Kidney glomerular epithelial cell (primary cell): ENCODE data around the gene CDC37.
"Not testable (repeated sequence)": the region's sequence is repeated elsewhere in the genome, so short reads cannot be mapped to it uniquely, and the experiment has no call there.

ENCODE experiments used
- DNase-seq: peaks from one replicate; lab custom pipeline; 2025; lab: John Stamatoyannopoulos, UW

CDC37 gene

DNA sequence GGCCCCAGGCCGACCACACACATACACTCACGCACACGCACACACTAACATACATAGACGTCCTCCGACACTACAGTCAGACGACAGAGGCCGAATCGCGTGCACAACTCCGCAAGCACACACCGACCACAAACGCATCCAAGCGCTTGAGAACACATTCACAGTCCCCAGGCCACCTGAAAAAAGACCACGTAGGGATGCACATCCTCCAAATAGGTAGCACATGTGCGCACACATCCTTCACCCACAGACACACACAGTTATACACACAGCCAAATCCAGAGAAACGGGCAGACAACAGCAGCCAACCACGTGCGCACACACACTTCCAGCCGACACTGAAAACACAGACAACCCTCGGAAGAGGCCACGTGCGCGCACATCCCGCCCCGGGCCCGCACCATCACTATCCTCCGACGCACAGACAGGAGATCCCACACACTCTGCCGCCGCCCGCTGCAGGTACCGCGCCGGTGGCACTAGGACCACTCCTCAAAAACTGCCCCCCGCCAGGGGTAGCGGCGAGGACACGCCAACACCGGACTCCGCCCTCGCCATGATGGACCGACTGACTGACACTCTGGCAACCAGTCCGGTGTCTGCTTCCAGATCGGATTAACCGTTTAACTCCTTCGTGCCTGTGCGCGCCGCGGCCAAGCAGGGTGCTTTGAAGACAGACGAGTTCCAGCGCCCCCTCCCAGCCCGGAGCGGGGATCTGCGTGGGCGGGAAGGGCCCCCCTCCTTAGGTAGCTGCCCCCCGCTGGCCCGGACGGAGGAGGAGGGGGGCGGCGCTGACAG is 16.5 kb upstream of the CDC37 start:
- DNase-seq = no peak

- DNase-seq = no peak
These were observed 15.9 kb upstream of the CDC37 start for GRCh38 chr19:10419200-10419645.

DNA sequence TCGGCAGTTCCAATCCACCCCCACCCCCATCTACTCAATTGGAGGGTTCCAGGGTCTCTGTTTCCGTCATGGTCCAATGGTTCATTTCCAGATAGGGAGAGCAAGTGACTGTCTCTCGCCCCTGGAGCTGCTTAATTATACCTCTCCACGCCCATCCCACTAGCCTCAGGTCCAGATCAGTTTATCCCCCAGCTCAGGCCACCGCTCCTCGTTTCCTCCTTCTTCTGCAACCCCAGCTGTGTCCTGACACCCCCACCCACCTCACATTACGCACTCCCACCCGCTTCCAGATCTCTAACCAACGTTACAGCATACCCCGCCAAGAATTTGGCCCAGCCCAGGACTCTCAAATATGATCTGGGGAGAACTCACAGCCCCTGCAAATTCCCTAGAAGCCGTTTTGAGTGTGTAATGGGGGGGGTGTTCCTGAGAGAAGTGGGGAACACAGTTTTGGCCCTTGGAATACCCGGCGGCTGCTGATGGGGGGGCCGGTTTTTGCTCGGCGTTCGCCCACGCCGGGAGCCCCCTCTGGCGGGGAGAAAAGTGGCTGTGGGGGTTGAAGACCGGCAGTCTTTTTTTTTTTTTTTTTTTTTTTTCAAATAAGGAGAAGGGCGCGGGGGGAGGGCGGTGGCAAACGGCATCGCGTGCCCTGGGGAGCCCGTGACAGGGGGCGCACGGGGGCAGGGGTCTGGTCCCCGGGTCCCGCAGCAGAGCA is 15.3 kb upstream of the CDC37 start:
- DNase-seq = no peak

DNA sequence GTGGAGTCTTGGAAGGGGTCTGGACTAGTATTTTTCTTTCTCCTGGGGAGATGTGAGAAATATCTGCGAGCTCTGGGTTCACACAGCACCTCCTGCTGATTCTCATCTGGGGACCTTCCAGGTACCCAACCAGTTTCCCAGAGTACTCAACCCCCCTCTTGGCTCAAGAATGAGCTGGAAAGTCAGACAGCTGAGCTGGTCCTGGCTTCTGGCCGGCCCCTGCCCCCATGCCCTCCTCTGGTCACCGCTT is 14.8 kb upstream of the CDC37 start:
- DNase-seq = no peak

GRCh38 chr19:10417541-10418234 is 14.3 kb upstream of the CDC37 start:
- DNase-seq = no peak

DNA sequence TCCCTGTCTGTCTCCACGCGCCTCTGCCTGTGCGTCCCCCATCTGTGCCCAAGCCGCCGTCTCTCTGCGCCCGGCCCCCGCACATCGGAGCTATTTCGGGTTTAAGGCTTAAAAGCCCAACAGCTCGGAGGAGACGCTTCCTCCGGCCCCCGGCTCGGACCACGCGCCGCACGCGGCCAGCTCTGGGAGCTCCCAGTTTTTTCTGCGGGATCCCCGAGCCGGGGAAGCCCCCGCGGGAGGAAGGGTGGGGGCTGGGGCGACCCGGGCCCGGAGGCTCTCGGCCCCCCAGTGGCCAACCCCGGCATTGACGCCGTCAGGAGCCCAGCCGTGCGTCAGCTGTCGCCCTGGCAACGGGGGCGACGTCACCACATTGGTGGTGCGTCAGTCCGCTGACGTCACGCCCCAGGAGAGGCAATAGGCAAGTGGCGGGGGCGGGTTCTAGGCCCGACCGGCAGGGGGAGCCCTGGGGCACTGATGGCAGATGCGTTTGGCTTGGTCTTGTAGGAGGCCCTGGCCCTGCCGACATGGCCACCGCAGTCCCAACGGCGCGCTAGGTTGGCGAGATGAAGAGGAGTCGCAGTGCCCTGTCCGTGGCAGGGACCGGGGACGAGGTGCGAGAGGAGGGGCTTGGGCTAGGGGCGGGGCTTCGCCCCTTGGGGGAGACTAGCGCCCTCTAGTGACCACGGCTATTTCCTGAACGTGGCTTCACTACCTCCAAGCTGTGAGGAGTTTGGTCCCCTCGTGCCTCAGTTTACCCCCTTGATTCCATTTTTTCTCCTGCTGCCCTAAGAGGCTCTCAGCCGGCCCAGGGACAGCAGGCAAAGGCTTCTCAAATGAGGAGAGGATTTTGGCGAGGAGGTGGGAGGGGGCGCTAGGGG is 13.3 kb upstream of the CDC37 start:
- DNase-seq = peak; percentile 53

DNA sequence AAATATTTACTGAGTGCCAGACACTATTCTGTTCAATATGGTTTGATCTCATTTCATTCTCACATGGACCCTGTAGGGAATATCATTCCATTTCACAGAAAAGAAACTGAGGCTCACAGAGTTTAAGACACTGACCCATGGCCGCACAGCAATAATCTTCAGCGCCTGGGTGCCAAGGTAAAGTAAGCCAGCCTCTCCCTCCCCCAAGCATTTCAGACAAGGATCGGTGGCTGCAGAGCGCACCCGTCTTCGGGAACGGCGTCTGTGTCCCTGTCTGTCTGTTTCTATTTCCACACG is 12.7 kb upstream of the CDC37 start:
- DNase-seq = no peak

DNA sequence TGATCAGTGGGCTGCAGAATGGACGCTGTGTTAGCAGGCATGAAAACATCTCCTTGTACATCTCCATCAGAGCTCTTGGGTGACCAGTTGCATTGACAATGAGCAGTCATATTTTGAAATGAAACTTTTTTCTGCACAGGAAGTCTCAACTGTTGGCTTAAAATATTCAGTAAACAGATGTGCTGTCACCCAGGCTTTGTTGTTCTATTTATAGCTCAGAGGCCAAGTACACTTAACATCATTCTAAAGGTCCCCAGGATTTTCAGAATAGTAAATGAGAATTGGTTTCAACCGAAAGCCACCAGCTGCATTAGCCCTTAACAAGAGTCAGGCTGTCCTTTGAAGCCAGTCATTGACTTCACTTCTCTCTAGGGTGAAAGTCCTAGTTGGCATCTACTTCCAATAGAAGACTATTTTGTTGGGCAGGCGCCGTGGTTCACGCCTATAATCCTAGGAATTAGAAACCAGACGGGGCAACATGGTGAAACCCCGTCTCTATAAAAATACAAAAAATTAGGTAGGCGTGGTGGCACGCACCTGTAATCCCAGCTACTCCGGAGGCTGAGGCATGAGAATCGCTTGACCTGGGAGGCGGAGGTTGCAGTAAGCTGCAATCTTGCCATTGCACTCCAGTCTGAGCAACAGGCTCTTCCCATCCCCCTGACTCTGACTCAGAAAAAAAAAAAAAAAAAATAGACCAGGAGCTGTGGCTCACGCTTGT is 9.1 kb upstream of the CDC37 start:
- DNase-seq = no peak

- DNase-seq = not testable (repeated sequence)
These were observed 7.9 kb upstream of the CDC37 start for GRCh38 chr19:10411224-10411623.

DNA sequence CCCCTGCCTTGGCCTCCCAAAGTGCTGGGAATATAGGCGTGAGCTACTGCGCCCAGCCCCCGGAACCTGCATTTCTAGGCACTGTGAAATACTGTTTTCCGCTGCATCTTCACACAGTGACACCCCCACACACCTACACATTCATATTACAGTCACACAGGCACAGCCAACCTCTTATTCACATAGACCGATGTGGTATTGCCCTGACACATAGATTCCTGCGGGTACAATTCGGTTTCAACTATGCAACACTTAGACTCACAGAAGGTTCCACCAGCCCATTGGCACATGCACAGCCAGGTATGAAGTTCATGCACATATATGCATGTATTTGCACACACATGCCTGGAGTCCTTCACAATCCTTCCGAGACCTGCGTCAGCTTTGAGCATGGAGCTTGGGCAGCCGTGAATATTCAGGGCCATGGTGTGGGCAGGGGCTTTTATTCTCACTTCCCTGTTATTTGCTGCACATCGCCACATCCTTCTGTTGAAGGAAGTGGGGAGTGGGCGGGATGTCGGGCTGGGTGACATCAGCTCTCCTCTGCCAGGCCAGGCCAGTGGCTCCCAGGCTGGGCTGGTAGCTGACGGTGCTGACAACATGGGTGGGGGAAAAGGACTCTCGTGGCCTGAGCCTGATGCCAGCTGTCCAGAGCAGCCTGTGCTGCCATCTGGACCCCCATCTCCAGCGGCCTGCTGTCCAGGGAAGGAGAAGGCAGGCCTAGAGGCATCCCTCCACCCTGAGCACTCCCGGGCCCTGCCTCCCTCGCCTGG is 5.4 kb upstream of the CDC37 start:
- DNase-seq = no peak

- no peak for DNase-seq
These were observed 3.8 kb upstream of the CDC37 start for GRCh38 chr19:10407096-10407495.

GRCh38 chr19:10406191-10406590 is 2.8 kb upstream of the CDC37 start:
- no peak for DNase-seq

GRCh38 chr19:10404888-10405820 is 1.8 kb upstream of the CDC37 start:
- DNase-seq = no peak

DNA sequence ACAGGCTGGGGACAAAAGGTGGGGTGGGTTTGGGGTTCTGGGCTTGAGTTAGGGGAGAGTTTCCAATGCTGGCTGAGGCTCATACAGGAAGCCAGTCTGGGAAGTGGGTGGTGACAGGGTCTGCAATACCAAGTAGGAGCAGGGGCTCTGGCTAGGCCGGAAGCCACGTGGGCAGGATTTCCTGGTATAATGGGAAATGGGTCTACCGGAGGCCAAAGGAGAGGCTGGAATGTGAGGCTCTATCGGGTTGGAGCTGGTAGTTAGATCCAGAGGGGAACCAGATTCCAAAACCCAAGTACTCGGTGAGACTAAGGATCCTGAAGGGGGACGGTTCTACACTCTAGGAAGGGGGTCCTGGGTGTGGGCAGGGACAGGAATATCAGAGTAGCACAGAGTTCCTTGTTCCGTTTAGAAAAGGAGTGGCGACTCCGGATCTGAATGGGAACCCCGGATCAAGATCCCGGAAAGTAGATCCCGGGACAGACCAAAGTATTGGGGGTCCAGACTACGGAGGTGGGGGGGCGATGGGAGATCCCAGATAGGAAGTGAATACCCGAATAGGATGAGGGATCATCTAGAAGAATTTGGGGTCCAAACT is 802 bp downstream of the CDC37 start:
- peak; percentile 38 for DNase-seq

- no peak for DNase-seq
These were observed 3.5 kb downstream of the CDC37 start for GRCh38 chr19:10399878-10400277.

DNA sequence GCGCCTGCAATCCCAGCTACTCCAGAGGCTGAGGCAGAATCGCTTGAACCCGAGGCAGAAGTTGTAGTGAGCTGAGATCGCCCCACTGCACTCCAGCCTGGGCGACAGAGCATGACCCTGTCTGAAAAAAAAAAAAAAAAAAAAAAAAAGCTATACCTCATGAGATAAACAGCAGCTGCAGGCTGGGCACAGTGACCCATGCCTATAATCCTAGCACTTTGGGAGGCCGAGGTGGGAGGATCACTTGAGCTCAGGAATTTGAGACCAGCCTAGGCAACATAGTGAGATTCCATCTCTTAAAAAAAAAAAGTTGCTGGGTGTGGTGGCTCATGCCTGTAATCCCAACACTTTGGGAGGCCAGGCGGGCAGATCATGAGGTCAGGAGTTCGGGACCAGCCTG is 4.0 kb downstream of the CDC37 start:
- DNase-seq = not testable (repeated sequence)

- DNase-seq = no peak
These were observed 4.5 kb downstream of the CDC37 start for GRCh38 chr19:10398819-10399218.

- no peak for DNase-seq
These were observed 7.4 kb downstream of the CDC37 start for GRCh38 chr19:10395917-10396316.

- no peak for DNase-seq
These were observed 7.9 kb downstream of the CDC37 start for GRCh38 chr19:10395436-10395835.
